CD4-positive, alpha-beta T cell (primary cell): ENCODE data around the gene CACNA1D. TPM values are rescaled to one million over a fixed set of nuclear protein-coding genes. Genes with fewer than 3 reads are reported as not detected.

Experiments
- ATAC-seq: fragments of 200-7000 bp; cut with Tn5 transposase; one replicate; pipeline ENCODE4 v1.10.0; 2022; ENCODE audit warnings: mild to moderate bottlenecking; ENCODE audit not compliant: poor library complexity
- CTCF ChIA-PET: fragments of 350-600 bp; sonication (Branson Sonifier 250); formaldehyde crosslinking; loops from one replicate; lab custom pipeline; 2021; ENCODE audit warnings: antibody characterized with exemption, inconsistent platforms; lab: Charles Lee
- POLR2A ChIA-PET: fragments of 350-600 bp; sonication (Branson Sonifier 250); formaldehyde crosslinking; loops from one replicate; lab custom pipeline; 2021; ENCODE audit warnings: antibody characterized with exemption, inconsistent platforms; lab: Charles Lee
- DNase-seq, 14 experiments: peaks; one replicate each; pipeline ENCODE4 v3.0.0-alpha.2; 2013 to 2020; ENCODE audit warnings: mixed read lengths in 2 of 14
- H3K27ac ChIP-seq, 2 donors: one replicate each; pipeline versions ENCODE4 v1.5.1 to v1.7.0; 2013; ENCODE audit warnings: low read length in 2 of 2, low read depth in 1 of 2, mild to moderate bottlenecking in 1 of 2
- H3K27me3 ChIP-seq, 2 experiments: 1 replicate in 1 of 2; 2 replicates in 1 of 2; pipeline versions ENCODE4 v1.6.1 to v1.7.0; 2013; ENCODE audit warnings: low read length in 2 of 2, control low read depth in 1 of 2, mild to moderate bottlenecking in 1 of 2, moderate library complexity in 1 of 2; ENCODE audit not compliant: insufficient read depth in 2 of 2, control insufficient read depth in 1 of 2
- H3K36me3 ChIP-seq: one replicate; pipeline ENCODE4 v1.6.1; 2013; ENCODE audit warnings: low read length, control low read depth; ENCODE audit not compliant: insufficient read depth
- H3K4me1 ChIP-seq: one replicate; pipeline ENCODE4 v1.6.1; 2013; ENCODE audit warnings: low read length, control low read depth; ENCODE audit not compliant: insufficient read depth
- H3K4me3 ChIP-seq: one replicate; pipeline ENCODE4 v1.5.1; 2013; ENCODE audit warnings: mild to moderate bottlenecking, low read length, moderate library complexity
- H3K9me3 ChIP-seq, 2 experiments: 1 replicate in 1 of 2; 2 replicates in 1 of 2; pipeline versions ENCODE4 v1.6.1 to v1.7.0; 2013; ENCODE audit warnings: low read length in 2 of 2, mild to moderate bottlenecking in 2 of 2, control low read depth in 1 of 2, moderate library complexity in 1 of 2; ENCODE audit not compliant: control insufficient read depth in 1 of 2, insufficient read depth in 1 of 2
- H3K27ac Mint-ChIP-seq: one replicate; pipeline ENCODE4 v1.8.0; 2020; ENCODE audit warnings: mixed read lengths
- H3K27me3 Mint-ChIP-seq: one replicate; pipeline ENCODE4 v1.8.0; 2021; ENCODE audit warnings: mixed read lengths
- H3K36me3 Mint-ChIP-seq: one replicate; pipeline ENCODE4 v1.8.0; 2021; ENCODE audit warnings: low read depth, mixed read lengths
- H3K4me1 Mint-ChIP-seq: one replicate; pipeline ENCODE4 v1.8.0; 2021; ENCODE audit warnings: low read depth, mixed read lengths
- H3K4me3 Mint-ChIP-seq: one replicate; pipeline ENCODE4 v1.8.0; 2020; ENCODE audit warnings: mild to moderate bottlenecking, mixed read lengths
- H3K9me3 Mint-ChIP-seq: one replicate; pipeline ENCODE4 v1.8.0; 2020; ENCODE audit warnings: mixed read lengths
- CTCF ChIP-seq: fragments of 200-600 bp; IDR thresholded peaks from one replicate; pipeline ENCODE4 v1.8.0; 2022; ENCODE audit warnings: antibody characterized with exemption, mild to moderate bottlenecking
- intact Hi-C, 2 experiments: fragments of 100-400 bp; cut with DNase I in 1 of 2; cut with micrococcal nuclease in 1 of 2; formaldehyde crosslinking; loops; one replicate each; pipeline versions ENCODE4 v1.15.1 to v1.9.0; 2023 to 2025; cut with DNase I, micrococcal nuclease
- total RNA-seq, 174 experiments: library from RNA in 2 of 174; stranded (reverse) in 2 of 174; gene quantifications; one replicate each; pipeline ENCODE4 v1.2.3 and lab custom pipeline; 2021 to 2026

CACNA1D gene
- total RNA-seq, 2 experiments from 2014 or later, result not detected

GRCh38 chr3:53700441-53700840 lies 206.0 kb downstream of the CACNA1D start:
- H3K4me3 ChIP-seq, result no peak overlapping the region
- intact Hi-C loops, result no loop called here
- H3K27me3 ChIP-seq, result peaks cover 4% of the 10 kb centered on the region in 2 experiments
- ChIA-PET CTCF (no interaction called here), POLR2A (no interaction called here)
- Mint-ChIP-seq H3K27ac (no peak overlapping the region), H3K4me1 (no peaks in the 10 kb centered on the region), H3K27me3 (peaks cover 3% of the 10 kb centered on the region), H3K4me3 (no peak overlapping the region), H3K36me3 (no peaks in the 10 kb centered on the region), H3K9me3 (no peaks in the 10 kb centered on the region)
- H3K4me1 ChIP-seq, result no peaks in the 10 kb centered on the region
- no peak for TF ChIP-seq CTCF
- no peak overlapping the region for H3K27ac ChIP-seq
- no peaks in the 10 kb centered on the region for H3K9me3 ChIP-seq
- no peak for ATAC-seq
- no peaks in the 10 kb centered on the region for H3K36me3 ChIP-seq
- no peak for DNase-seq

- H3K4me1 ChIP-seq, result no peaks in the 10 kb centered on the region
- H3K36me3 Mint-ChIP-seq, result no peaks in the 10 kb centered on the region
- ATAC-seq, result no peak
- H3K27me3 Mint-ChIP-seq, result peaks cover 3% of the 10 kb centered on the region
- no peak overlapping the region for H3K4me3 Mint-ChIP-seq
- H3K9me3 ChIP-seq, result no peaks in the 10 kb centered on the region
- DNase-seq, result no peak
- H3K36me3 ChIP-seq, result no peaks in the 10 kb centered on the region
- intact Hi-C loops, result no loop called here
- no peak overlapping the region for H3K4me3 ChIP-seq
- H3K4me1 Mint-ChIP-seq, result no peaks in the 10 kb centered on the region
- CTCF ChIA-PET, result no interaction called here
- no peak overlapping the region for H3K27ac Mint-ChIP-seq
- no peak for TF ChIP-seq CTCF
- no peak overlapping the region for H3K27ac ChIP-seq
- H3K9me3 Mint-ChIP-seq, result no peaks in the 10 kb centered on the region
- POLR2A ChIA-PET, result no interaction called here
- peaks cover 0 to 4% of the 10 kb centered on the region in 2 experiments for H3K27me3 ChIP-seq
Measured at GRCh38 chr3:53702776-53703530, 208.5 kb downstream of the CACNA1D start.

- ChIA-PET CTCF (no interaction called here), POLR2A (no interaction called here)
- H3K4me3 Mint-ChIP-seq, result no peak overlapping the region
- no peaks in the 10 kb centered on the region for H3K36me3 Mint-ChIP-seq
- peaks cover 3% of the 10 kb centered on the region for H3K27me3 Mint-ChIP-seq
- DNase-seq (no peak), ATAC-seq (no peak)
- Histone ChIP-seq H3K4me1 (no peaks in the 10 kb centered on the region), H3K27me3 (peaks cover 0 to 4% of the 10 kb centered on the region in 2 experiments), H3K9me3 (no peaks in the 10 kb centered on the region), H3K36me3 (no peaks in the 10 kb centered on the region), H3K27ac (no peak overlapping the region), H3K4me3 (no peak overlapping the region)
- intact Hi-C loops, result no loop called here
- H3K27ac Mint-ChIP-seq, result no peak overlapping the region
- no peaks in the 10 kb centered on the region for H3K9me3 Mint-ChIP-seq
- TF ChIP-seq CTCF, result no peak
- no peaks in the 10 kb centered on the region for H3K4me1 Mint-ChIP-seq
Measured at GRCh38 chr3:53703630-53704362, 209.4 kb downstream of the CACNA1D start.
